ENCODE data around the gene CNIH3.

Gene CNIH3

DNA sequence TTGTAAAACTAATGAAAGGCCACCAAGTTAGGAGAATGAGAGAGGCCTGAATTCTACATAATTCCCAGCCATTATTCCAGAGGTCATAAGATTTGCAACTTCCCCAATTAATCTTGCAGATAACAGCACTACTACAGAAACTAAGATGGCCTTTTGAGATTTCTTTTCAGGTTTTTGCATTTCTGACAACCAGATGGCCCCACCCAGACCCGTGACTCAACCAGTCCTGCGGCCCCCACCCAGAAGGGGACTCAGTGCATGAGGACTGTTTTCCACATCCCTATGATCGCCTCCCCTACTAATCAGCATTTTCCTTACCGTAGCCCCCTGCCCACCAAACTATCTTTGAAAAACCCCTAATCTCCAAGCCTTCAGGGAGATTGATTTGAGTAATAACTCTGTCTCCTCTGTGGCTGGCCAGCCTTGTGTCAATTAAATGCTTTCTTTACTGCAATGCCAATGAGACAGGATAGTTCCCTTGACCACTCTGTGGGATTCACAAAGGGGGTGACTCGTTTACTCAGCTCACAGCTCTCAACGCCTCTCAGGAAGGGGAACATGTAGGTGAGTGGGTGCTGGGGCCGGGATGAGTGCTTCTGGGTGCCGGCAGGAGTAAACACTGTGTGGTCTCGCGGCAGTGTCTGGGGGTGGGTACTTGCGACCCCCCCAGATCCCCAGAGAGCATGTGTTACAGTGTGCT is 10.5 kb upstream of the CNIH3 start:
- TF ChIP-seq, protein P1, sequence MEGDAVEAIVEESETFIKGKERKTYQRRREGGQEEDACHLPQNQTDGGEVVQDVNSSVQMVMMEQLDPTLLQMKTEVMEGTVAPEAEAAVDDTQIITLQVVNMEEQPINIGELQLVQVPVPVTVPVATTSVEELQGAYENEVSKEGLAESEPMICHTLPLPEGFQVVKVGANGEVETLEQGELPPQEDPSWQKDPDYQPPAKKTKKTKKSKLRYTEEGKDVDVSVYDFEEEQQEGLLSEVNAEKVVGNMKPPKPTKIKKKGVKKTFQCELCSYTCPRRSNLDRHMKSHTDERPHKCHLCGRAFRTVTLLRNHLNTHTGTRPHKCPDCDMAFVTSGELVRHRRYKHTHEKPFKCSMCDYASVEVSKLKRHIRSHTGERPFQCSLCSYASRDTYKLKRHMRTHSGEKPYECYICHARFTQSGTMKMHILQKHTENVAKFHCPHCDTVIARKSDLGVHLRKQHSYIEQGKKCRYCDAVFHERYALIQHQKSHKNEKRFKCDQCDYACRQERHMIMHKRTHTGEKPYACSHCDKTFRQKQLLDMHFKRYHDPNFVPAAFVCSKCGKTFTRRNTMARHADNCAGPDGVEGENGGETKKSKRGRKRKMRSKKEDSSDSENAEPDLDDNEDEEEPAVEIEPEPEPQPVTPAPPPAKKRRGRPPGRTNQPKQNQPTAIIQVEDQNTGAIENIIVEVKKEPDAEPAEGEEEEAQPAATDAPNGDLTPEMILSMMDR (IDR thresholded peaks at IDR 0.05): no peak

DNA sequence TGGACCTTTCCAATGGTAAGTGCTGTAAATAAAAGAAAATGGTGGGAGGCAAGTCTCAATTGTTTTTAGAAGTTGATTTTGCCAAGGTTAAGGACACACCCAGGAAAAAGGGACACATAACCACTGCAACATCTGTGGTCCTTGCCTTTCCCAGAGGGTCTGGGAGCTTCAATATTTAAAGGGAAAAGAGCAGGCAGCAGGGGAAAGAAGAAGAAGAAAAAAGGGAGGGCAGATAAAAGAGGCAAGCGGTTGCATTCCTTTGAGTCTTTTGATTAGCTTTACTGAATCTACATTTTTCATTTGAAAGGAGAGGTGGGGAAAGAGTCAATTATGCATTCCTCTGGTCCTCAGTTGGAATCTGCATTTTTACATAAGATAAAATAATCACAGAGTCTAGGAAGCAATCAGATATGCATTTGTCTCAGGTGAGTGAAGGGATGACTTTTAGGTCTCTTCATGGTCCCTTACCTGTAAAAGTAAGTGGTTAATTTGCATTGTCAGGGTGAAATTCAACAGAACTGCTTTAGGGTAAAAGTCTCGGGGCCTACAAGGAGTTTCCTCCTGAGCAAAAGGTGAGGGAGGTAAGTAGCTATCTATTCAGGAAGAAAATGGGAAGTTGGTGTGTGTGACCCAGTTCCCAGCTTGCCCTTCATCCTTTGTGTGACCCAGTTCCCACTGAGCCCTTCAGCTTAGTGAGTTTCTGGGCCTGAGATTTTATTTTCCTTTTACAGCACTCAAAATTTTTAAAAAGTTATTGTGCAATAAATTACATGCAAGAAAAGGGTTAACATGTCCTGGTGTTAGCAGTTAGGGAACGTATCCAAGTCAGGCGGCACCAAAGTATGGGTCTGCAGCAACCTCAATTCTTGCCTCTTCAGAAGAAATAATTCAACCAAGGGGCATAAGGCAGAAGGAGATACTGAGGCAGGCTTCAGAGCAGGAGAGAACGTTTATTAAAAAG is 8.6 kb upstream of the CNIH3 start:
- TF ChIP-seq, protein P1 (IDR thresholded peaks at IDR 0.05): no peak

DNA sequence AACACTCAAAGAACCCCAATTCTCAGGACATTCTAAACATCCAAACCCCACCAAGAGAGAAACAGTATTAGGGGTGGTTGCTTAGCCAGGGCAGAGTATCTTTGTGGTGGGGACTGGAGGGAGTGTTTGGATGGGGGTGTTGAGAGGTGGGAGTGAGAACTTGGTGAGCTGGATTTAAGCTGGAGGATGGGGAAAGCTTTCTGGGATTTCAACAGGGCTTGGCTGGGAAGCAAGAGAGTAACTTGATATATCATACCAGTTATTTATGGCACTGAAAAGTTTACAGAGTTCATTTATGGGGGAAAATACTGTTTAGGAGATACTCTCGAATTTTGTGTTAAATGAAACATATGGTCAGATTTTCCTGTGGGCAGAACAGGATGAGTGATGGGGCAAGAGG is 6.8 kb upstream of the CNIH3 start:
- TF ChIP-seq, protein P1 (IDR thresholded peaks at IDR 0.05): no peak

DNA sequence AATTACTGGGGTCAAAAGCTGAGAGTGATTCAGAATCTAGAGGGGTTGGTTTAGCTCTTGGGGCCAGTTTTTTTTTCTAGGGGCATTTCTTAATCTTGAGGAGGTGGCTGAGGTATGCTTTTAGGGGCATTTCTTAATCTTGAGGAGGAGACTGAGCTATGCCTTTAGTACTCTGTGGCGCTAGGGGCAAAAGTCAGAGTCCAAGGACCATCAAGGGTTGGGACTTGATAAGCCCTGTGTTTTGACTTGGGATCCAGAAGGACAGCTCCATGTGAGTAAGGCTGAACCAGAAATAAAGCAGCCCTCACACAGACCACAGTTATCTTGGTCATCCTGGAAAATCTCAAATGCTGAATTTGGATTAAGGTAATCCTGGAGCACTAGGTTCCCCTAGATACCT is 3.9 kb upstream of the CNIH3 start:
- TF ChIP-seq, protein P1 (IDR thresholded peaks at IDR 0.05): no peak

DNA sequence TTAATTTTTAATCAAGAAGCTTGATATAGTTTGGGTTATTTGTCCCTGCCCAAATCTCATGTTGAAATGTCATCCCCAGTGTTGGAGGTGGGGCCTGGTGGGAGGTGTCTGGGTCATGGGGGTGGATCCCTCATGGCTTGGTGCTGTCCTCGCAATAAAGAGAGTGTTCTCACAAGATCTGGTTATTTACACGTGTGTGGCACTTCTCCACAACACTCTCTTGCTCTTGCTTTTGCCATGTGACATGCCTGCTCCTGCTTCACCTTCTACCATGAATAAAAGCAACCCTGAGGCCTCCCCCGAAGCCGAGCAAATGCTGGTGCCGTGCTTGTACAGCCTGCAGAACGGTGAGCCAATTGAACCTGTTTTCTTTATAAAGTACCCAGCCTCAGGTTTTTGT is 2.6 kb upstream of the CNIH3 start:
- TF ChIP-seq, protein P1 (IDR thresholded peaks at IDR 0.05): no peak

DNA sequence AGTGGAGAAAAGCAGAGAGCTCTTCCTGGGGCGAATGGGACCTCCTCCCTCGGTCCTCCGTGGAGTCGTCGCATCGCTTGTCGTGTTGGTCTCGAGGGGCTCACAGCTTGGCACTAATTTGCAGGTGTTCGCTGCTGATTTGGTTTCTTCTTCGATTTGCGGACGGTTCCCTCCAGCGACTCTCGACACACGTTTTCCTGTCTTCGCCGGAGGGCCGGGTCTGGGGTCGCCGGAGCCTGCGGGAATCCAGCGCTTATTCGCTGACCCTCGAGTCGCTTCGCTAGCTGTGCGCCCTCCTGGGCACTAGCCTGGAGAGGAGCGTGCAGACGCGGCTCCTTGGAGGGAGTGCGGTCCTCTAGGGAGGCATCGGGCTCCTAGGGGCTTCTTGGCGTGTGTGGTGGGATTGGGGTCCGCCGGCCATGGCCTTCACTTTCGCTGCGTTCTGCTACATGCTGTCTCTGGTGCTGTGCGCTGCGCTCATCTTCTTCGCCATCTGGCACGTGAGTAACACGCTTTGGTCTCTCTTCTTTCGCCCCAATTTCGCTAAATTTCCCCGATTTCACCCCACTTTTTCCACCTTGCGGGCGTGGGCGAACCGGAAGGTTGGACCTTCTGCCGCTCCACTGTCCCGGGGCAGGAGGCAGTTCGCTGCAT is 766 bp downstream of the CNIH3 start:
- TF ChIP-seq, protein P1 (IDR thresholded peaks at IDR 0.05): no peak
